Neural progenitor cell (in vitro differentiated cells): ENCODE results near the gene ASTN2.

Experiments
- EZH2 ChIP-seq: fragments of 200-600 bp; sonication (generic); IDR thresholded peaks from 2 replicates; pipeline ENCODE4 v1.6.1; 2017; ENCODE audit warnings: antibody characterized with exemption, mild to moderate bottlenecking, moderate library complexity
- TF ChIP-seq, protein P1 (sequence below): fragments of 200-600 bp; sonication (generic); IDR thresholded peaks from 2 replicates; pipeline ENCODE4 v1.5.1; 2017; ENCODE audit warnings: antibody characterized with exemption, mild to moderate bottlenecking

- TF ChIP-seq, protein P1, sequence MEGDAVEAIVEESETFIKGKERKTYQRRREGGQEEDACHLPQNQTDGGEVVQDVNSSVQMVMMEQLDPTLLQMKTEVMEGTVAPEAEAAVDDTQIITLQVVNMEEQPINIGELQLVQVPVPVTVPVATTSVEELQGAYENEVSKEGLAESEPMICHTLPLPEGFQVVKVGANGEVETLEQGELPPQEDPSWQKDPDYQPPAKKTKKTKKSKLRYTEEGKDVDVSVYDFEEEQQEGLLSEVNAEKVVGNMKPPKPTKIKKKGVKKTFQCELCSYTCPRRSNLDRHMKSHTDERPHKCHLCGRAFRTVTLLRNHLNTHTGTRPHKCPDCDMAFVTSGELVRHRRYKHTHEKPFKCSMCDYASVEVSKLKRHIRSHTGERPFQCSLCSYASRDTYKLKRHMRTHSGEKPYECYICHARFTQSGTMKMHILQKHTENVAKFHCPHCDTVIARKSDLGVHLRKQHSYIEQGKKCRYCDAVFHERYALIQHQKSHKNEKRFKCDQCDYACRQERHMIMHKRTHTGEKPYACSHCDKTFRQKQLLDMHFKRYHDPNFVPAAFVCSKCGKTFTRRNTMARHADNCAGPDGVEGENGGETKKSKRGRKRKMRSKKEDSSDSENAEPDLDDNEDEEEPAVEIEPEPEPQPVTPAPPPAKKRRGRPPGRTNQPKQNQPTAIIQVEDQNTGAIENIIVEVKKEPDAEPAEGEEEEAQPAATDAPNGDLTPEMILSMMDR: no peak
- no peak for TF ChIP-seq EZH2
Observed at GRCh38 chr9:117204971-117205370, 209.9 kb downstream of the ASTN2 start.
